IPS-20b (cell line): ENCODE data around the gene GPAM.
"Not testable (repeated sequence)": the region's sequence is repeated elsewhere in the genome, so short reads cannot be mapped to it uniquely, and the experiment has no call there.

ENCODE experiments used
- H3K27ac ChIP-seq: one replicate; pipeline ENCODE4 v1.5.1; 2013; ENCODE audit warnings: low read length
- H3K27me3 ChIP-seq: 2 replicates; pipeline ENCODE4 v1.6.1; 2013; ENCODE audit warnings: mild to moderate bottlenecking, low read length, inconsistent platforms; ENCODE audit not compliant: insufficient read depth
- H3K36me3 ChIP-seq: 2 replicates; pipeline ENCODE4 v1.6.1; 2013; ENCODE audit warnings: low read depth, mild to moderate bottlenecking, inconsistent platforms, low read length, moderate library complexity; ENCODE audit not compliant: insufficient read depth
- H3K4me1 ChIP-seq: 2 replicates; pipeline ENCODE4 v1.6.1; 2013; ENCODE audit warnings: mild to moderate bottlenecking, control low read depth, inconsistent platforms, low read length, moderate library complexity; ENCODE audit not compliant: insufficient read depth
- H3K4me3 ChIP-seq: 2 replicates; pipeline ENCODE4 v1.5.1; 2013; ENCODE audit warnings: mild to moderate bottlenecking, low read length, inconsistent platforms
- H3K9ac ChIP-seq: 2 replicates; pipeline ENCODE4 v1.6.1; 2013; ENCODE audit warnings: low read depth, mild to moderate bottlenecking, inconsistent platforms, low read length, moderate library complexity
- H3K9me3 ChIP-seq: 2 replicates; pipeline ENCODE4 v1.6.1; 2013; ENCODE audit warnings: mild to moderate bottlenecking, low read depth, low read length, inconsistent platforms; ENCODE audit not compliant: insufficient read depth

GPAM gene

DNA sequence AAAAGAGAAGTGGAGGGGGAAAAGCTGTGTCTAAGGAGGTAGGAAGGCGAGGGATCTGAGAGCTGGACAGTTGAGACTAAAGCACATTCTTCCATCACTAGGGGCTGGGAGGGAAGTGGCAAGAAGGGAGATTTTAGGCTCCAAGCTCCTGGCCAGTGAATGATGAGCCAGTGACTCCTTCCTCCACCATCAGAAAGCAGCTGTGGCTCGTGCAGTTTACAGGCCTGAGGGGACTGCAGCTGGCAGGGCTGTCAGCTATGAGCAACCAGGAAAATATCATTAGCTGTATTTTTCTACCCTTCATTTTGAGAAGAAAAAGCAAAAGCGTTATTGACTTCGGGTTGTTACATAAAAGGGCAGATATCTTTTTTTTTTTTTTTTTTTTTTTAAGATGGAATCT is 60.7 kb downstream of the GPAM start:
- no peak overlapping the region for H3K9ac ChIP-seq
- H3K27me3 ChIP-seq = no peaks in the 10 kb centered on the region
- H3K36me3 ChIP-seq = no peaks in the 10 kb centered on the region
- no peak overlapping the region for H3K27ac ChIP-seq
- H3K9me3 ChIP-seq = no peaks in the 10 kb centered on the region
- no peak overlapping the region for H3K4me3 ChIP-seq
- H3K4me1 ChIP-seq = no peaks in the 10 kb centered on the region; the same call in 1 of the 2 replicates

DNA sequence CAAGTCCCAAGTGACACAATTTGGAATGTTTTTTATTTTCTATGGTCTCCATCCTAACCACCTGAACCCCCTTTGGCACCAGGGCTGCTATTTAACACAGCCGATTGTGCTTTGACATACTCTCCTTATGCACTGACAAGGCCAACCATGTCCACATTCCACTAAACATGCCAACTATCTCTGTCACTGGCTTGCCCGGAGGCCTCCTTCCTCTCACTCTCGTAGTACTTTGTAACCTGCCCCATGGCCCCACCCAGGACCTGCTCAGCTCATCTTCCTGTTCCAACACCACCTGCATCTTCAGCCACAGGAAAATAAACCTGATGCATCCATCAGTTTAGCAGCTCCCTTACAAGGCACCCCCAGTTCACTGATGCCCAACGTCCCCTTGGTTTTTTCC is 63.1 kb downstream of the GPAM start:
- H3K9me3 ChIP-seq = no peaks in the 10 kb centered on the region
- no peaks in the 10 kb centered on the region for H3K27me3 ChIP-seq
- H3K9ac ChIP-seq = no peak overlapping the region

DNA sequence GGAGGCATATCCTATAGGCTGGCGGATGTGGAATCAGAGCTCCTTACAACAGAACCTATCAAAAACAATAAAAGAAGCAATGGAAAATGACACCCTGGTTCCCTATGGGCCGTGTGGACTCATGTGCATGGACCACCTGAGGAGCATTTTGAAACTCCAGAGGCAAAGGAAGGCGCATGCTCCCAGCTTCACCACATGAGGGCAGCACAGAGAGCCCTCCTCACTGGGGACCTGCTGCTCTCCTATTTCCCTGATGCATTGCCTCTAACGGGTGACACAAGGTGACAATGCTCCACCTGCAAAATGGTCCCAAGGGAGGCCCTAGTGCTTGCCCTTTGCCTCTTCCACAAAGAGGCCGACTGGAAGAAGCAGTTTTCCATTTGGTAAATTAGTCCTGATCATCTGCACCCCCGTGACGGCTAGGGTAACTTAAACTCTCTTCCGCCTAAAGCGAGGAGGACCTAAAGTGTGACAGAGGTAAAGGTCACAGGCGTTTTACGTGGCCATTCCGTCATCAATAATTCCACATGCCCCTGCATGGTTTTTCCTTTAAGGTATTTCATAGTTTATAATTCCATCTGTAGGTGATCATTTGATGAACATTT is 67.7 kb downstream of the GPAM start:
- Histone ChIP-seq H3K27me3 (no peaks in the 10 kb centered on the region), H3K4me3 (no peak overlapping the region), H3K9me3 (no peaks in the 10 kb centered on the region; the same call in 1 of the 2 replicates), H3K27ac (no peak overlapping the region), H3K9ac (no peak overlapping the region), H3K4me1 (no peaks in the 10 kb centered on the region; the same call in 1 of the 2 replicates), H3K36me3 (no peaks in the 10 kb centered on the region)

More for the DNA sequence above, 63.1 kb downstream of the GPAM start:
- Histone ChIP-seq H3K36me3 (no peaks in the 10 kb centered on the region), H3K4me3 (no peak overlapping the region), H3K27ac (no peak overlapping the region), H3K4me1 (no peaks in the 10 kb centered on the region; the same call in 1 of the 2 replicates)

DNA sequence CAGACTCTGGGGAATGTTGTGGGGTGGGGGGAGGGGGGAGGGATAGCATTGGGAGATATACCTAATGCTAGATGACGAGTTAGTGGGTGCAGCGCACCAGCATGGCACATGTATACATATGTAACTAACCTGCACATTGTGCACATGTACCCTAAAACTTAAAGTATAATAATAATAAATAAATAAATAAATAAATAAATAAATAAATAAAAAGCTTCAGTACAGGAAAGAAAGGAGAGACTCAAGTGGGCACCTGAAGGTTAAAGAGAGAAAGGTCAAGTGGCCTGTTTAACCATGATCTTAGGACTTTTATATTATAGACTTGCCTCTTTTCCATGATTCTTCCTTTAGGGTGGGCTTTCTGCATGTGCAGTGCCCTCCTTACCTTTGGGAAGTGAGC is 73.8 kb downstream of the GPAM start:
- H3K36me3 ChIP-seq, H3K27ac ChIP-seq, H3K27me3 ChIP-seq, H3K9ac ChIP-seq, H3K4me1 ChIP-seq, H3K9me3 ChIP-seq, H3K4me3 ChIP-seq: not testable (repeated sequence)
